NOMO-1 (cell line): ENCODE results near the gene PNP.
"Not testable (repeated sequence)": the region's sequence is repeated elsewhere in the genome, so short reads cannot be mapped to it uniquely, and the experiment has no call there.

Experiments
- DNase-seq, 2 experiments: peaks; one replicate each; lab custom pipeline; 2025; ENCODE audit not compliant: unreplicated experiment in 2 of 2; lab: John Stamatoyannopoulos, UW

PNP gene

GRCh38 chr14:20489093-20489994, 20.1 kb downstream of the PNP start:
- peak; percentile 61 to 71 for DNase-seq

DNA sequence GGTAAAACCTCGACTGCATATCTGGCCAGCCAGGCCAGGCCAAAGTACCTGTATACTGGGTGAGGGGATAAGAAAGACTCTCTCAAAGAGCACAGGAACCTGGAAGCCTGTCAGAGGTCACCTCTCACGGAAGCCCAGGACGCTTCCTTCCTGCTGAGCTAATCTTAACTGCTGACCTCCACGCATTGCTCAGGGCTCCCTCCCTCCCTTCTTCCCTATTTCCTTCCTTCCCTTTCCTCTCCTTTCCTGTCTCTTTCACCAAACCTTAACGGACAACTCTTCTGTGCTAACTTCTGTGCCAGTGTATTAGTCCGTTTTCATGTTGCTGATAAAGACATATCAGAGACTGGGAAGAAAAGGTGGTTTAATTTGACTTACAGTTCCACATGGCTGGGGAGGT, 21.4 kb downstream of the PNP start:
- no peak for DNase-seq

DNA sequence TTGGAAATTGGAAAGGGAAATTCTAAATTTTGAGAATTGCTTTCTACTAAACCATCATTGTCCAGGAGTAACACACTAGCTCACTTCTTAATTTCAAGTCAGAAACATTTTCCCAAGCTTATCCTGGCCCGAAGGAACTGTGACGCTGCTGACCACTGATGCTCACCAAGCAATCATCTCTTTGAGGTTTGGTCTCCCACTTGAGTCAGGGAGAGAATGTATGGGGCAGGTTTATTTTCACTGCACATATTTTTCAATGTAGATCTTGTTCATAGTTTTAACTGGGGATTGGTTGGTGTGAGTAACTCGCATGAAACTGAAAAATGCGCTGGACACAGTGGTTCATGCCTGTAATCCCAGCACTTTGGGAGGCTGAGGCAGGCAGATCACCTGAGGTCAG, 23.3 kb downstream of the PNP start:
- DNase-seq: no peak

GRCh38 chr14:20493634-20494033, 24.4 kb downstream of the PNP start:
- DNase-seq: peak; percentile 53 to 73

GRCh38 chr14:20494935-20495766, 25.9 kb downstream of the PNP start:
- peak; percentile 20 to 63 for DNase-seq

- peak; percentile 24 to 53 for DNase-seq
These were observed 29.4 kb downstream of the PNP start for GRCh38 chr14:20498622-20499021.

- peak in 1 of 2 experiments; percentile 8 for DNase-seq
These were observed 29.9 kb downstream of the PNP start for GRCh38 chr14:20499108-20499507.

DNA sequence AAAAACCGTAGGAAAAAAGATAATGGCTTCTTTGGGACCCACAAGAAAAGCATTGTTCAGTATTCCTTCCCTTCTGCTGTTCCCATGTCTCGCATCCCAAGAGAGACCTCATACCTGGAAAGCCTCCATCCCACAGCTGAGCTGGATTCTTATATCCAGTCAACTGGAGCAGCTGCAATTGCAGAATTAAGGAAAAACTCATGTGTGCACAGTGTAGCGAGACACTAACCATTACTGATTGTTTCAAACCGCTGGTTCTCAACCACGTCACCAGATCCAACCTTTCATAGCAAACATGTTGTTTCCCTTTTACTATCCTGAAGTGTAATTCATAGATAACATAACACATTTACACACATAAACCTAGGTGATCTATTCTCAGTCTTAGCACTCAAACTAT, 30.7 kb downstream of the PNP start:
- DNase-seq: no peak

- no peak for DNase-seq
These were observed 32.1 kb downstream of the PNP start for GRCh38 chr14:20501346-20501745.

DNA sequence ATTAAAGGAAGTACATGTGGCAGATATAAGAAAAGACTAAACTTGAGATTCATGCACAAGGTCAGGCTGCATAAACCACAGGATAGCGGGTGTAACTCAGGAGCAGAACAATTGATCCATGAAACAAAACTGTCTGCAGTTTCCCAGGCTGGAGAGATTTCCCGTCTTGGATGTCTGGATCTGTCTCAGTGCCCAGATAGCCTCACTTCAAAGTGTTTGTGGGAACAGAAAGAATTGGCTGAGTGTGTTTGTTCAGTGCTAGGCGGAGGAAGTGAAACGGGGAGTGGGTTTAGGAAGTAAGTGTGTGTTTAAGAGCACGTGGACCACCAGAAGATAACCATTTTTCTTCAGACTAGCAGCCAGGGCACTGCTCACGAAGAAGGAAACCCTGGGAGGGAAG, 34.7 kb downstream of the PNP start:
- peak; percentile 16 to 40 for DNase-seq

GRCh38 chr14:20506276-20506675, 37.1 kb downstream of the PNP start:
- not testable (repeated sequence) for DNase-seq

DNA sequence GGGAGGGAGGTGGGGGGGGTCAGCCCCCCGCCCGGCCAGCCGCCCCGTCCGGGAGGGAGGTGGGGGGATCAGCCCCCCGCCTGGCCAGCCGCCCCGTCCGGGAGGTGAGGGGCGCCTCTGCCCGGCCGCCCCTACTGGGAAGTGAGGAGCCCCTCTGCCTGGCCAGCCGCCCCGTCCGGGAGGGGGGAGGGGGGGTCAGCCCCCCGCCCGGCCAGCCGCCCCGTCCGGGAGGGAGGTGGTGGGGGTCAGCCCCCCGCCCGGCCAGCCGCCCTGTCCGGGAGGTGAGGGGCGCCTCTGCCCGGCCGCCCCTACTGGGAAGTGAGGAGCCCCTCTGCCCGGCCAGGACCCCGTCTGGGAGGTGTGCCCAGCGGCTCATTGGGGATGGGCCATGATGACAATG, 37.5 kb downstream of the PNP start:
- DNase-seq: not testable (repeated sequence)

GRCh38 chr14:20507537-20507936, 38.3 kb downstream of the PNP start:
- not testable (repeated sequence) for DNase-seq

- no peak for DNase-seq
These were observed 39.2 kb downstream of the PNP start for GRCh38 chr14:20508367-20508766.

- no peak for DNase-seq
These were observed 43.1 kb downstream of the PNP start for GRCh38 chr14:20512177-20512905.

DNA sequence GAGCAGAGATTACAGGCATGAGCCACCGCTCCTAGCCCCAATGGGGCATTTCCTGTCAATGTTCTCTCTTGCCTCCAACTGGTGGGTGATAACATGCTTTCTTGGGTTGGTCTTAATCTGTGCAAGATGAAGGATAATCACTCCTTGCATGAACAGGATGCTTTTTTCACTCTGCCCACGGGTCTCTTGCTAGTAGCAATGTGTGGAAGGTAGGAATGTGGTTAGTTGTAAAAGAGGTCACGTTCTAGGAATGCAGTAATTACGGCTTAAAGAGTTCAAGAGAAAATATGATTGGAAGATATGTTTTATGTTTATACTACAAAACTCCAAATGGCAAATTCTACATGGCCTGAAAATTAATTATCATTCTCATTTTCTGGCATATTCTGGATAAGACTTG, 46.6 kb downstream of the PNP start:
- DNase-seq: no peak

DNA sequence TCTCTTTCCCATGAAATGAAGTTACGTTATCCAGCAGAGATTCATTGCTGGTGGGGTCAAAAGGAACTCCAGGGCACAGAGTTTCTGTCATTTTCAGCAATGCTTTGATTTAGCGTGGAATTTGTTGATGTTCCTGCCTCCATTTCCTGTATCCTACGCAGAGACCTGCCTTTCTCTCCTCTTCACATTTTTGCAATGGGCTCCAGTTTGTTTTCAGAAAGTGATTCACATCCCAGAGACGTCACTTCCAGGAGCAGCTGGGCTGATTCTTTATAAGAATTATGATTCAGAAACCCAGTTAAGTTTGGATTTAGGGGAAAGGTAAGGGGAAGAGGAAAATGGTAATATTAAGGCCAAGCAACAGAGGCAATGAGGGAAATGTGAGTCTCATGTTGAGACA, 47.7 kb downstream of the PNP start:
- no peak for DNase-seq

DNA sequence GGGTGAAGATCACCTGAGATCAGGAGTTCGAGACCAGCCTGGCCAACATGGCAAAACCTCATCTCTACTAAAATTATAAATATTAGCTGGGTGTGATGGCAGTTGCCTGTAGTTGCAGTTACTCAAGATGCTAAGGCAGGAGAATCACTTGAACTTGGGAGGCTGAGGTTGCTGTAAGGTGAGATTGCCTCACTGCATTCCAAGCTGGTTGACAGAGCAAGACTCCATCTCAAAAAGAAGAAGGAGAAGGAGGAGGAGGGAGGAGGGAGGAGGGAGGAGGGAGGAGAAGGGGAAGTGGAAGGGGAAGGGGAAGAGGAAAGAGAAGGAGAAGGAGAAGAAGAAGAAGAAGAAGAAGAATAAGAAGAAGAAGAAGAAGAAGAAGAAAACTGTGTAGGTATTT, 53.1 kb downstream of the PNP start:
- DNase-seq: no peak

DNA sequence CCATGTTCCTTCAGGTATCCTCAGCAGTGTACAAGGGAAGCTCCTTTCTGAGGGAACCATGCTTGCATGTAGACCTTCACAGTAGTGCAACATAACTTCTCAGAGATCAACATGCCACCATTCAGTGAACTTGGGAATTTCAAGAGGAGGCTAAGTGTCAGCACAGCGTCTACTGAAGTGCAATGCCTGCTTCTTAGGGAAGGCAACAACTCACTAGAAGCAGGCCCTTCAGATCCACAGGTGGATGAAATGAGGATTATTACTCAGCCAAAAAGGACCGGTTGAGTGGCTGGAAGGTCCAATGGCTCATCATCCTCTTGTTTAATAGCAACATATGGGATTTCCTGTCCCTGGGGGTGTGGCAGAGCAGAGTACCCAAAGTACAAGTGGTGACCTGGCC, 54.8 kb downstream of the PNP start:
- no peak for DNase-seq
